ENCODE results near the gene ISM1. TPM values are rescaled to one million over a fixed set of nuclear protein-coding genes. Genes with fewer than 3 reads are reported as not detected.

ISM1 gene
- polyA plus RNA-seq, 1 experiment = not detected

DNA sequence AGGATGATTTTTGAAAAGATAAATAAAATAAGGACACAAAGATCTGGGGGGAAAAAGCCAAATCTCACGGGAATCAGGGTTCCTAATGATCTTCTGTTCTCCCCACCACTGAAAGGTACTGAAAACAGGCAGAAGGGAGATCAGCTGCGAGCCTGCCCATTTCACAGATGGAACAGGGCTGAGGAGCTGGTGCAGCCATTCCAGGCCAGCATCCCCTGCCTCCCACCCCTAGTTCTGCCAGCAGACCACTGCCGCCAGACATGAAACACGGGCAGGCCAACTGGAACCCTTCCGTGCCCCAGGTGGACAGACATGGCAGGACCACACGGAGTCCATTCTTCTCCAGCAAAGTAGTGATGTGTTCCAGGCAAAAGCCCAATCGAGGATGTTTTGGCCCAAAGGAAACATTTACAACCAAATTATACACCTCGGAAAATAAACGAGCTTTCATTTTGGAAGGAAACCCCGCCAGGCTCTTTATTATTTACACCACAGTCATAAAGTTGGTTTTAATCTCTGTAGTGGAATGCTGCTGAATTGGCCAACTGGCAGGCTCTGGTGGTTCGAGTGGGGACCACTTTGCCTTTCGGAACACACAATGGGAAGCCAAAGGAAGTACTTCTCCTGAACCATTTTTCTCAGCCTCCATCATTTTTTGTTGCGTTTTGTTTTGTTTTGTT, 28.2 kb downstream of the ISM1 start:
- CTCF ChIA-PET = interaction anchor here (1.0 to 1.3 kb wide), 2 partner anchors 15 to 54 kb away, joined by 3 read pairs; no protein-coding TSS in a partner anchor
- no peak overlapping the region for H3K4me3 ChIP-seq (ENCODE audit: low read depth, low read length)
- POLR2A ChIA-PET = no interaction called here
- DNase-seq (ENCODE audit: low read depth, low spot score) = no peak
- TF ChIP-seq, protein P1, sequence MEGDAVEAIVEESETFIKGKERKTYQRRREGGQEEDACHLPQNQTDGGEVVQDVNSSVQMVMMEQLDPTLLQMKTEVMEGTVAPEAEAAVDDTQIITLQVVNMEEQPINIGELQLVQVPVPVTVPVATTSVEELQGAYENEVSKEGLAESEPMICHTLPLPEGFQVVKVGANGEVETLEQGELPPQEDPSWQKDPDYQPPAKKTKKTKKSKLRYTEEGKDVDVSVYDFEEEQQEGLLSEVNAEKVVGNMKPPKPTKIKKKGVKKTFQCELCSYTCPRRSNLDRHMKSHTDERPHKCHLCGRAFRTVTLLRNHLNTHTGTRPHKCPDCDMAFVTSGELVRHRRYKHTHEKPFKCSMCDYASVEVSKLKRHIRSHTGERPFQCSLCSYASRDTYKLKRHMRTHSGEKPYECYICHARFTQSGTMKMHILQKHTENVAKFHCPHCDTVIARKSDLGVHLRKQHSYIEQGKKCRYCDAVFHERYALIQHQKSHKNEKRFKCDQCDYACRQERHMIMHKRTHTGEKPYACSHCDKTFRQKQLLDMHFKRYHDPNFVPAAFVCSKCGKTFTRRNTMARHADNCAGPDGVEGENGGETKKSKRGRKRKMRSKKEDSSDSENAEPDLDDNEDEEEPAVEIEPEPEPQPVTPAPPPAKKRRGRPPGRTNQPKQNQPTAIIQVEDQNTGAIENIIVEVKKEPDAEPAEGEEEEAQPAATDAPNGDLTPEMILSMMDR (IDR thresholded peaks at IDR 0.05; ENCODE audit: low read depth, low read length) = no peak
- no peaks in the 10 kb centered on the region for H3K9me3 ChIP-seq (ENCODE audit: control insufficient read depth, insufficient read depth, low read length)
- H3K27me3 ChIP-seq (ENCODE audit: control insufficient read depth, insufficient read depth, low read length) = no peaks in the 10 kb centered on the region
- H3K27ac ChIP-seq (ENCODE audit: low read depth, low read length) = no peak overlapping the region

DNA sequence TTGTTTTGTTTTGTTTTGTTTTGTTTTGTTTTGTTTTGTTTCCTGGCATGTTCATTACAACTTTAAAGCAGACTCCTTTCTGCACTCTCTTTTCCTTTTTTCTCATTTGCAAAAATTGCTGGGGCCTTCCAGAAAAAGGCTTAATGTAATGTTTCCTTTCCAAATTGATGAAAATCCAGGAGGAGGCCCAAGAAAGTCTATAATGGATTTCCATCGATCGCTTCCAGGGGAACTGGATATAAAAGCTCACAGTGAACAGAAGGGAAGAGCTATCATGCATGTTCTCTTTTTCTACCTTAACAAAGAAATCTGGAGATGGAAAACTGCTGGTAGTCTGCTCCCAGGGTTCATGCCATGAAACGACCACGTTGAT, 28.7 kb downstream of the ISM1 start:
- H3K27me3 ChIP-seq (ENCODE audit: control insufficient read depth, insufficient read depth, low read length) = no peaks in the 10 kb centered on the region
- no peak overlapping the region for H3K27ac ChIP-seq (ENCODE audit: low read depth, low read length)
- ChIA-PET POLR2A (no interaction called here), CTCF (interaction anchor here (1.0 to 1.3 kb wide), 3 partner anchors 11 to 53 kb away, joined by 3 read pairs; no protein-coding TSS in a partner anchor)
- no peak for DNase-seq (ENCODE audit: low read depth, low spot score)
- H3K4me3 ChIP-seq (ENCODE audit: low read depth, low read length) = no peak overlapping the region
- TF ChIP-seq, protein P1 (IDR thresholded peaks at IDR 0.05; ENCODE audit: low read depth, low read length) = no peak
- no peaks in the 10 kb centered on the region for H3K9me3 ChIP-seq (ENCODE audit: control insufficient read depth, insufficient read depth, low read length)

DNA sequence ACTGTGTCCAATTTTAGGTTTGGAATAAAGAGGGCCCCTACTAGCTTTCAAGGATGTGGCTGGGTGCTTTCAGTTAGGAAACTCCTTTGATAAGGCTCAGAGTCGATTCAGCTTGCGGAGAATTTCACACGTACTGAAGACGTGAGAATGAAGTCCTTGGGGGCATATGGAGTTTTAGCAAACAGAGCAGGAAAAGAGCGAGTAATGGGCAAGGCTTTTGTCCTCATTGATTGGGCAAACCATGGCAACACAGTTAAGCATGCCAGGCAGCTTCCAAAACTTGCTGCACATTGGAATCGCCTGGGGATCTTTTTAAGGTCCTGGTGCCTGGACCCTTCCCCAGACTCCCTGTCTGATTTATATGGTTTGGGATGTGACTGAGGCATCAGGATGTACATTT, 29.2 kb downstream of the ISM1 start:
- Histone ChIP-seq H3K9me3 (ENCODE audit: control insufficient read depth, insufficient read depth, low read length) (no peaks in the 10 kb centered on the region), H3K27ac (ENCODE audit: low read depth, low read length) (no peak overlapping the region), H3K4me3 (ENCODE audit: low read depth, low read length) (no peak overlapping the region), H3K27me3 (ENCODE audit: control insufficient read depth, insufficient read depth, low read length) (no peaks in the 10 kb centered on the region)
- CTCF ChIA-PET = interaction anchor here (1.1 to 1.3 kb wide), 2 partner anchors 11 to 53 kb away, joined by 3 read pairs; no protein-coding TSS in a partner anchor
- no peak for DNase-seq (ENCODE audit: low read depth, low spot score)
- TF ChIP-seq, protein P1 (IDR thresholded peaks at IDR 0.05; ENCODE audit: low read depth, low read length) = no peak
- POLR2A ChIA-PET = no interaction called here

DNA sequence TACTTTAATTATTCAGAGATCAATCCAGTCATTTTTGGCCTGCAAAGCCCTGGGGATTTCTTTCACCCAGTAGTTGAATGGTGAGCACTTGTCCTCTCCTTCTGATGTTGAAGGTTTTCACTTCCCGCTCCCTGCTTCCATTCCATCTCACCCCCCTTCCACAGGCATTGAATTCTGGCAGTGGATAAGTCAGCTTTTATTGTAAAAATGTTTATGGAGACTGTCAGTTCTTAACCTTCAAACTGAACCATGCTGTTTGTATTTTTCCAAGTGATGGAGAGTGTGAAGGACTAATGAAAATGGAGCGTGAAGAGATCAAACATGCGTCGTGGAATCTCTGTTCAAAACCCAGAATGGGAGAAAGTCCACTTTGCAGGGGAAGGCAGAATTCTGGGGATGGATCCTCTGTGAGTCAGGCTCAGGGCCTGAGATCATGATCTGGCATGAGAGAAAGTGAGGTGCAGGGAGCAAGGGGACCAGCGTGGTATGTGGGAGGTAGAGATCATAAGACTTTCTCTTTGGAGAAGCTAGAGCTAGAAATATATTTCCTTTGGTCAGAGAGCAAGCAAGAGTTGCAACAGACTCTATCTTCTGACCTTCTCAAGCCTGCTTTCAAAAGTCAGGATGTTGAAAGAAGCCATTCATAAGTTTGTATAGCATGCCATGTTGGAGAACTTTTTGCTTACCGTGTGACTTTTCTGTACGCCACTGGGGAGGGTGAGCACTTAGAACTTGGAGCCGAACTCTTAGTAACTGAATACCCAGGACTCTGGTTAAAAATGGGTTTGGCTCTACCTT, 30.2 kb downstream of the ISM1 start:
- no peak for DNase-seq (ENCODE audit: low read depth, low spot score)
- TF ChIP-seq, protein P1 (IDR thresholded peaks at IDR 0.05; ENCODE audit: low read depth, low read length) = no peak
- Histone ChIP-seq H3K9me3 (ENCODE audit: control insufficient read depth, insufficient read depth, low read length) (no peaks in the 10 kb centered on the region), H3K27ac (ENCODE audit: low read depth, low read length) (no peak overlapping the region), H3K27me3 (ENCODE audit: control insufficient read depth, insufficient read depth, low read length) (no peaks in the 10 kb centered on the region), H3K4me3 (ENCODE audit: low read depth, low read length) (no peak overlapping the region)
- CTCF ChIA-PET = no interaction called here
- POLR2A ChIA-PET = no interaction called here

DNA sequence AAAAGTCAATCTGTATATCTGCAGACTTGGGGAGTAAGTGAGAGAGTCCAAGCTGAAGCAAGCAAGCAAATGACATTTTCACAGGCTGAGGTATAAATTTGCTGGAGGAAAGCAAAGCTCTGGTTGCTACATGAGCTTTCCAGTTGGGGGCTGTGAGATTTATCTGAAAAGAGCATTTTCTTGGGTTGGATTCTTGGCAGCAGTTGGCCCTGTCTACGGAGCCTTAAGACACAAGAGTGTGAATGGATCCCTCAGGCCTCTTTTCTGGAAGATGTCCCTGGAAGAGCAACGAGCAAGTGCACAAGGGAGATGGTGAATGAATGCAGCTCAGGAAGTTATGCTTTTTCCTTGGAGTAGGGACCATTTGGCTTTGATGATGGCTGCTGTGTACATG, 30.8 kb downstream of the ISM1 start:
- POLR2A ChIA-PET = no interaction called here
- TF ChIP-seq, protein P1 (IDR thresholded peaks at IDR 0.05; ENCODE audit: low read depth, low read length) = no peak
- Histone ChIP-seq H3K27me3 (ENCODE audit: control insufficient read depth, insufficient read depth, low read length) (no peaks in the 10 kb centered on the region), H3K9me3 (ENCODE audit: control insufficient read depth, insufficient read depth, low read length) (no peaks in the 10 kb centered on the region), H3K4me3 (ENCODE audit: low read depth, low read length) (no peak overlapping the region), H3K27ac (ENCODE audit: low read depth, low read length) (no peak overlapping the region)
- DNase-seq (ENCODE audit: low read depth, low spot score) = no peak
- CTCF ChIA-PET = no interaction called here
